ENCODE measurements around the gene IL4.

DNA sequence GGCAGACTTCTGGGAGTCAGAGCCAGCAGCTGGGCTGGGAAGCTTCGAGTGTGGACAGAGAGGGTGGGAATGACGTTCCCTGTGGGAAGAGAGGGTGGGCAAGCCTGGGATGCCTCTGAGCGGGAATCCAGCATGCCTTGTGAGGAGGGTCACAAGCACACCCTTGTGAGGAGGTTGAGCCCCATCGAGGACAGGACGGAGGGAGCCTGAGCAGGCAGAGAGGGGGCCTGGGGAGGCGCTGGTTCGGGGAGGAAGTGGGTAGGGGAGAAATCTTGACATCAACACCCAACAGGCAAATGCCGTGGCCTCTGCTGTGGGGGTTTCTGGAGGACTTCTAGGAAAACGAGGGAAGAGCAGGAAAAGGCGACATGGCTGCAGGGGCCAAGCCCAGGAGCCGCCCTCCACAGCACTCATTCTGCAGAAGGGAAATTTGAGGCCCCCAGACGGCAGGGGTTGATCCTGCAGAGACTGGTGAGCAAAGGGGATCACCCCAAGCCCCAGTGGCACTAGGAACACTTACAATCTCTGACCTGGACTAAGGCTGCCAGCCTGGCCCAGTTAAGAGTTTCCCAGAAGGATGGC is 16.9 kb upstream of the IL4 start:
- TF ChIP-seq, protein P1, sequence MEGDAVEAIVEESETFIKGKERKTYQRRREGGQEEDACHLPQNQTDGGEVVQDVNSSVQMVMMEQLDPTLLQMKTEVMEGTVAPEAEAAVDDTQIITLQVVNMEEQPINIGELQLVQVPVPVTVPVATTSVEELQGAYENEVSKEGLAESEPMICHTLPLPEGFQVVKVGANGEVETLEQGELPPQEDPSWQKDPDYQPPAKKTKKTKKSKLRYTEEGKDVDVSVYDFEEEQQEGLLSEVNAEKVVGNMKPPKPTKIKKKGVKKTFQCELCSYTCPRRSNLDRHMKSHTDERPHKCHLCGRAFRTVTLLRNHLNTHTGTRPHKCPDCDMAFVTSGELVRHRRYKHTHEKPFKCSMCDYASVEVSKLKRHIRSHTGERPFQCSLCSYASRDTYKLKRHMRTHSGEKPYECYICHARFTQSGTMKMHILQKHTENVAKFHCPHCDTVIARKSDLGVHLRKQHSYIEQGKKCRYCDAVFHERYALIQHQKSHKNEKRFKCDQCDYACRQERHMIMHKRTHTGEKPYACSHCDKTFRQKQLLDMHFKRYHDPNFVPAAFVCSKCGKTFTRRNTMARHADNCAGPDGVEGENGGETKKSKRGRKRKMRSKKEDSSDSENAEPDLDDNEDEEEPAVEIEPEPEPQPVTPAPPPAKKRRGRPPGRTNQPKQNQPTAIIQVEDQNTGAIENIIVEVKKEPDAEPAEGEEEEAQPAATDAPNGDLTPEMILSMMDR (IDR thresholded peaks at IDR 0.05), result no peak
- TF ChIP-seq POLR2A (IDR thresholded peaks at IDR 0.05), result no peak

Data from Peyer's patch (tissue), 4 donors.